Spleen (tissue), 7 donors: ENCODE measurements around the gene PRSS2.

ENCODE experiments used
- POLR2A ChIP-seq, 3 donors: fragments of 450-650 bp; IDR thresholded peaks; one replicate each; pipeline ENCODE4 v1.5.1; 2017; ENCODE audit warnings: antibody characterized with exemption in 3 of 3, mild to moderate bottlenecking in 1 of 3
- TF ChIP-seq, protein P1 (sequence below), 11 experiments: fragments of 200-600 bp in 7 of 11; fragments of 450-650 bp in 4 of 11; sonication (generic) in 4 of 11; IDR thresholded peaks in 8 of 11; conservative IDR thresholded peaks in 3 of 11; 1 replicate in 7 of 11; 2 replicates in 4 of 11; pipeline versions ENCODE4 v1.4.0 to v1.8.0; 2016 to 2021; ENCODE audit warnings: antibody characterized with exemption in 11 of 11, inconsistent platforms in 4 of 11, mild to moderate bottlenecking in 1 of 11
- donor health status: DM: no; HTN: no; CAD: no; lungs with moderate emphysema.
- donor health status: DM: no; HTN: no; CAD: no.
- donor health status: DM: no; HTN: no; CAD: no.

DNA sequence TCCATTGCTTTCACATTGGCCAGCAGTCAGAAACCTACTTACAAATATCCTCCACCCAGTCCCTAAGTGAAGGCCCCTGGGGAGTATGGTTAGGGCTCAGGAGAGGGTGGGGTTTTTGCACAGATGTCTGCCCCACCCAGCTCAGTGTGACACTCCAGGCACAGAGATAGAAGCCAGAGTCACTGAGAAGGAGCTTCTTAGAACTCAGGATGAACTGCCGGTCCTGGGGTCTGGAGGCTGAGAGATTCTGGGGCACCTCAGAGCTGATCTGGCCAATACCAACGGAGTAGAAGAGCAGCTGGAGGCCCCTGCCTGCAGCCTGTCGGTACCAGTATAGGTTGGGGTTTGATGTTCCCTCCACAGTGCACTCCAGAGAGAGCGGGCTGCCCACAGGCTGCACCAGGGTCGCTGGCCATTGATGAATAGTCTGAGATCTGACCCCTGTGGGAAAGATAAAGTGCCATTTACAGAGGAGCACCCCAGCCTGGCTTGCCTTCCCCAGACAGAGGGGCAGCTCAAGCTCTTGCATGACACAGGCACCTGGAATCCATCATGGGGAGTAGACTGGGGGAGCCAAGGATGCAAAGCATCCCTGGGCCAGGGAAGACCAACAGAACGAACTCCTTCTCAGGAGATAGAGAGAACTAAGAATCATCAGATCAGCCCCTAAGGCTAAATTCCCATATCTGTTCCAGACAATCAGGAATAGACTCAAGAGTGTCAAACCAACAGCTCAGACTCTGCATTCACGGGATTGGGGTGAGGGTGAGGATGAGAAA lies 41.9 kb downstream of the PRSS2 start:
- TF ChIP-seq POLR2A (IDR thresholded peaks at IDR 0.05) = no peak
- TF ChIP-seq, protein P1, sequence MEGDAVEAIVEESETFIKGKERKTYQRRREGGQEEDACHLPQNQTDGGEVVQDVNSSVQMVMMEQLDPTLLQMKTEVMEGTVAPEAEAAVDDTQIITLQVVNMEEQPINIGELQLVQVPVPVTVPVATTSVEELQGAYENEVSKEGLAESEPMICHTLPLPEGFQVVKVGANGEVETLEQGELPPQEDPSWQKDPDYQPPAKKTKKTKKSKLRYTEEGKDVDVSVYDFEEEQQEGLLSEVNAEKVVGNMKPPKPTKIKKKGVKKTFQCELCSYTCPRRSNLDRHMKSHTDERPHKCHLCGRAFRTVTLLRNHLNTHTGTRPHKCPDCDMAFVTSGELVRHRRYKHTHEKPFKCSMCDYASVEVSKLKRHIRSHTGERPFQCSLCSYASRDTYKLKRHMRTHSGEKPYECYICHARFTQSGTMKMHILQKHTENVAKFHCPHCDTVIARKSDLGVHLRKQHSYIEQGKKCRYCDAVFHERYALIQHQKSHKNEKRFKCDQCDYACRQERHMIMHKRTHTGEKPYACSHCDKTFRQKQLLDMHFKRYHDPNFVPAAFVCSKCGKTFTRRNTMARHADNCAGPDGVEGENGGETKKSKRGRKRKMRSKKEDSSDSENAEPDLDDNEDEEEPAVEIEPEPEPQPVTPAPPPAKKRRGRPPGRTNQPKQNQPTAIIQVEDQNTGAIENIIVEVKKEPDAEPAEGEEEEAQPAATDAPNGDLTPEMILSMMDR (IDR thresholded peaks at IDR 0.05 in 8 of 11, conservative IDR thresholded peaks at IDR 0.05 in 3 of 11) = no peak
